NCI-H146 treated with DMSO at 0.1 percent for 48 hours (cell line): Measurements from ENCODE around the gene DENND6B.

Experiments
- DNase-seq: peaks from one replicate; lab custom pipeline; 2025; ENCODE audit not compliant: unreplicated experiment; lab: John Stamatoyannopoulos, UW

DENND6B gene

GRCh38 chr22:50316114-50317065 lies 10.4 kb downstream of the DENND6B start:
- no peak for DNase-seq

- DNase-seq = no peak
These were observed 11.3 kb downstream of the DENND6B start for GRCh38 chr22:50315289-50316113.

GRCh38 chr22:50314455-50315288 lies 12.1 kb downstream of the DENND6B start:
- no peak for DNase-seq

GRCh38 chr22:50314081-50314454 lies 12.7 kb downstream of the DENND6B start:
- no peak for DNase-seq

GRCh38 chr22:50313600-50313999 lies 13.2 kb downstream of the DENND6B start:
- DNase-seq = no peak

- no peak for DNase-seq
These were observed 13.8 kb downstream of the DENND6B start for GRCh38 chr22:50313021-50313420.

- no peak for DNase-seq
These were observed 14.4 kb downstream of the DENND6B start for GRCh38 chr22:50312371-50312770.

- no peak for DNase-seq
These were observed 15.0 kb downstream of the DENND6B start for GRCh38 chr22:50311606-50312351.

- no peak for DNase-seq
These were observed 15.8 kb downstream of the DENND6B start for GRCh38 chr22:50310949-50311444.

GRCh38 chr22:50310031-50310722 lies 16.6 kb downstream of the DENND6B start:
- no peak for DNase-seq

- DNase-seq = no peak
These were observed 17.2 kb downstream of the DENND6B start for GRCh38 chr22:50309601-50309991.

GRCh38 chr22:50308986-50309600 lies 17.7 kb downstream of the DENND6B start:
- no peak for DNase-seq

GRCh38 chr22:50308597-50308935 lies 18.2 kb downstream of the DENND6B start:
- DNase-seq = no peak

- DNase-seq = no peak
These were observed 18.8 kb downstream of the DENND6B start for GRCh38 chr22:50307890-50308596.

GRCh38 chr22:50306753-50307749 lies 19.8 kb downstream of the DENND6B start, which contains the start of gene PLXNB2:
Gene PLXNB2 (minus strand): TSS chr22:50307646. CDS start chr22:50290584, 17,062 bp downstream.
- DNase-seq = peak; percentile 39

- peak; percentile 12 for DNase-seq
These were observed 20.8 kb downstream of the DENND6B start for GRCh38 chr22:50305923-50306566.
